GM12891 (cell line): ENCODE measurements around the gene AXL.

Source experiments
- POLR2A ChIP-seq: IDR thresholded peaks from 2 replicates; pipeline ENCODE4 v1.6.1; 2011; ENCODE audit warnings: low read depth, low read length, control low read depth
- POU2F2 ChIP-seq: IDR thresholded peaks from 2 replicates; pipeline ENCODE4 v1.6.1; 2011; ENCODE audit warnings: low read depth, mild to moderate bottlenecking, control low read depth, low read length, moderate library complexity
- TAF1 ChIP-seq: IDR thresholded peaks from 2 replicates; pipeline ENCODE4 v1.6.1; 2011; ENCODE audit warnings: low read depth, low read length, control low read depth

DNA sequence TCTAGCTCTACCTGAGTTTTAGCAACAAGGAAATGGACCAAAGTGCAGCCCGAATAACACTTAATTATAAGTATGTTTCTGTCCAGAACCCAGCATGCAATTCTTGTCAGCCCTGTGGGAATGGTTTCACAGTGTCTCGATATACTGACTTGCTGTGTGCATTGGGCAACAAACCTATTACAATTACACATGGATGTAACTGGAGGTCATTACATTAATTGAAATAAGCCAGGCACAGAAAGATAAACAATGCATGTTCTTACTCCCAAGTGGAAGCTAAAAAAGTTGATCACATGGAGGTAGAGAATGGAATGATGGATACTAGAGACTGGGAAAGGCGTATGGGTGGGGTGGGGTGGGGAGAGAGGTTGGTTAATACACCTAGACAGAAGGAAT is 31.1 kb upstream of the AXL start:
- no peak for TF ChIP-seq TAF1
- TF ChIP-seq POLR2A: no peak
- no peak for TF ChIP-seq POU2F2
